ENCODE measurements around the gene SNED1. TPM values are rescaled to one million over a fixed set of nuclear protein-coding genes. Genes with fewer than 3 reads are reported as not detected.

The SNED1 gene
- total and polyA plus RNA-seq, 9 donors, result 16.7 to 69.5 (median 38.9) TPM

DNA sequence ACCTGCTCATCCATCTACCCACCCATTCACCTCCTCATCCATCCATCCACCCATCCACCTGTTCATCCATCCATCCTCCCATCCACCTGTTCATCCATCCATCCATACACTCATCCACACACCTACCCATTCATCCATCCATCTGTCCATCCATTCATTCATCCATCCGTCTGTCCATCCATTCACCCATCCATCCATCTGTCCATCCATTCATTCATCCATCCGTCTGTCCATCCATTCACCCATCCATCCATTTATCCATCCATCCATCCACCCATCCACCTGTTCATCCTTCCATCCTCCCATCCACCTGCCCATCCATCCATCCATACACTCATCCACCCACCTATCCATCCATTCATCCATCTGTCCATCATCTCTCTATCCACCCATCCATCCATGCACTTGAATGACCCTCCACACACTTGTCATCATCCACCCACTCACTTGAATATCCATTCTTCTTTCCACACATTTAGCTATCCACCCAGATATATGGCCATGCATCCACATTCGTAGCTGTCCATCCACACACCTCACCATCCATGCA lies 47.3 kb upstream of the SNED1 start:
- no peaks in the 10 kb centered on the region for H3K36me3 ChIP-seq
- H3K4me1 ChIP-seq (ENCODE audit: insufficient read depth), result no peaks in the 10 kb centered on the region
- intact Hi-C loops (cut with DNase I), result no loop called here
- no peak for TF ChIP-seq POLR2A (IDR thresholded peaks at IDR 0.05)
- DNase-seq, result no peak
- H3K27me3 ChIP-seq, result no peaks in the 10 kb centered on the region
- no peak overlapping the region for H3K4me3 ChIP-seq
- H3K9me3 ChIP-seq, result no peaks in the 10 kb centered on the region
- H3K27ac ChIP-seq, result no peak overlapping the region
- whole genome bisulfite sequencing, 3 donors, result 89 to 95% (median 92%) methylated on average over 3 of the region's 3 CpGs

DNA sequence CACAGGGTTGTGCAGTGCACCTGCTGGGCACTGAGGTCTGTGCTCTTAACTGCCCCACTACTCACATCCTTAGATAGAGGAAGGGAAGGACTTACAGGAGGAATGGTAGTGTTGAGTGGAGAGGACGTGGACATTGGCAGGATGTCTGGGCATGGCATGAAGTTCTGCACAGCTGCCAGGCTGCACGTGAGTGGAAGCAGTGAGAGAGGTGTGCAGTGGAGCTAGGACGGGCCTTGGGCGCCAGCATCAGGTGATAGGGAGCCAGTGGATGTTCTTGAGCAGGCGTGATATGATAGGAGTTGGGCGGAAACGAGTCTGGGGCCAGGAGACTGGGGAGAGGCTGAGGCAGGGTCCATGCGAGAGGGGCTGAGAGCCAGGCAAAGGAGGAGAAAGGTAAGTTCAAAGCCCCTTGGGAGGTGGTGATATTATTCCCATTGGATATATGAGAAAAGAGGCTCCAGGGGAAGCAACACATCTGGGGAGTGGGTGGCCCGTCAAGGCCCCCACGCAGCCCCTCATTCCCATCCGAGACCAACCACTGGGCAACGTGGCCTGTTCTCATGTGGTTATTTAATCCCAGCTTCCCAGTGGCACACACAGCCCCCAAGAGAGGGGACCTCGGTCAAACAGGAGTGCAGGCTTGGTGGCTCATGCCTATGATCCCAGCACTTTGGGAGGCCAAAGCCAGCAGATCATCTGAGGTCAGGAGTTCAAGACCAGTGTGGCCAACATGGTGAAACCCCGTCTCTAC lies 45.7 kb upstream of the SNED1 start:
- no peaks in the 10 kb centered on the region for H3K36me3 ChIP-seq
- peak in 1 of 5 donors; percentile 17 for DNase-seq
- H3K27me3 ChIP-seq, result no peaks in the 10 kb centered on the region
- H3K4me3 ChIP-seq, result no peak overlapping the region
- 87 to 89% (median 88%) methylated on average over 14 of the region's 14 CpGs for WGBS, 3 donors
- intact Hi-C loops (cut with DNase I), result no loop called here
- peaks cover under 1% of the 10 kb centered on the region for H3K4me1 ChIP-seq (ENCODE audit: insufficient read depth)
- TF ChIP-seq POLR2A (IDR thresholded peaks at IDR 0.05) (no peak), EP300 (IDR thresholded peaks at IDR 0.05) (no peak), CTCF (IDR thresholded peaks at IDR 0.05) (no peak)
- no peaks in the 10 kb centered on the region for H3K9me3 ChIP-seq
- no peak overlapping the region for H3K27ac ChIP-seq

DNA sequence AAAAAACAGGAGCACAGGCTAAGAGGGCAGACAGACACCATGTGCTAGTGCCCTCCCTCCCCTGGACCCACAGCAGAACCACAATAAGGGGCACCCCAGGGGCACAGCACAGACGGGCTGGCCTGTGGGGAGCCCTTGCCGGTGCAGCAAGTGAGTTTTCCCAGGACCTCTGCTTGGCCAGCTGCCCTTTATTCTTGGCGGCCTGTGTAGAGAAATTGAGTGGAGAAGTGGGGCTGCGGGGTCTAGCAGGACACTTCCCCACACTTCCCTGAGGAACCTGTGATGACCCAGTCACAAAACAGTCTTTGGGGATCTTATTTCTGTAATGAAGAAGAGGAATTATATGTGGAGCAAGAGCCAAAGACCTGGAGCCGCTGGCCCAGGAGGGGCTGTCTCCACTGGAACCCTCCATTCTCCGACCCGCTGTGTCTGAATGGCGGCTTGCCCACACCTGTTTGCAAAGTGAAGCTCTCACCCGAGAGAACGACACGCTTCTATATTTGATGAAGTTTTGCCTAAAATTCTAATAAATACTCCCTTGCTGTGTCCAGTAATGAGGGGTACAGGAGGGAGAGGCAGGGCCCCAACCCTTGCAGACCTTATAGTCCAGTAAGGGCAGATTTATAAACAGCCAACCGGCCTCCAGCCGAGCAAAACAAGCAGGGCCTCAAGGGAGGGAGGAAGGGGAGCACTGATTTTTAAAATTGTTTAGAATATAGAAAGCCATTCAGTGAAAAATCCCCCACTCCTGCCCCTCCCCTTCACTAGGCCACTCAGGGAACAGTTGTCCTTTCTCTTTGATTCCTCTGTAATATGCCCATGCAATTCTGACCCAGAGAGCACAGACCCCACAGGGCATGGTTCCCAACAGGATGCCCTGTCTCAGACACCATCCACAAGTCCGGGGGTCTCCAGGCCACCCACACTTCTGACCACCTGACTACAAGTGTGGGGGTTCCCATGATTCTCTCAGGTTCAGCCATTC lies 44.7 kb upstream of the SNED1 start:
- Histone ChIP-seq H3K27me3 (no peaks in the 10 kb centered on the region), H3K27ac (no peak overlapping the region)
- DNase-seq, result peak in 1 of 5 donors; percentile 27

More for the DNA sequence above, 44.7 kb upstream of the SNED1 start:
- H3K4me3 ChIP-seq, result no peak overlapping the region
- WGBS, 3 donors, result 82 to 84% (median 83%) methylated on average over 14 of the region's 14 CpGs
- no peak for TF ChIP-seq POLR2A (IDR thresholded peaks at IDR 0.05)
- no peak for TF ChIP-seq CTCF (IDR thresholded peaks at IDR 0.05)
- no peak for TF ChIP-seq EP300 (IDR thresholded peaks at IDR 0.05)
- H3K36me3 ChIP-seq, result no peaks in the 10 kb centered on the region
- no peaks in the 10 kb centered on the region for H3K9me3 ChIP-seq
- intact Hi-C loops (cut with DNase I), result no loop called here
- H3K4me1 ChIP-seq (ENCODE audit: insufficient read depth), result peaks cover 5% of the 10 kb centered on the region
